UCSD-AML1 (cell line): ENCODE measurements around the gene CIAPIN1.
"Not testable (repeated sequence)": the region's sequence is repeated elsewhere in the genome, so short reads cannot be mapped to it uniquely, and the experiment has no call there.

Source experiments
- DNase-seq: peaks from one replicate; lab custom pipeline; 2025; ENCODE audit not compliant: unreplicated experiment; lab: John Stamatoyannopoulos, UW

The CIAPIN1 gene

GRCh38 chr16:57407521-57408353, 39.4 kb downstream of the CIAPIN1 start:
- no peak for DNase-seq

GRCh38 chr16:57406881-57407280, 40.3 kb downstream of the CIAPIN1 start:
- no peak for DNase-seq

- DNase-seq = no peak
Measured at GRCh38 chr16:57405097-57405496, 42.1 kb downstream of the CIAPIN1 start.

GRCh38 chr16:57403965-57404817, 43.0 kb downstream of the CIAPIN1 start, which contains the start of gene CCL17:
CCL17 (plus strand) TSS chr16:57404767; CDS start chr16:57413933, 9,166 bp downstream.
- no peak for DNase-seq

- DNase-seq = no peak
Measured at GRCh38 chr16:57401943-57402640, 45.1 kb downstream of the CIAPIN1 start.

GRCh38 chr16:57397493-57397892, 49.7 kb downstream of the CIAPIN1 start:
- not testable (repeated sequence) for DNase-seq

GRCh38 chr16:57396786-57397185, 50.4 kb downstream of the CIAPIN1 start:
- no peak for DNase-seq

- DNase-seq = no peak
Measured at GRCh38 chr16:57395026-57395425, 52.2 kb downstream of the CIAPIN1 start.

- no peak for DNase-seq
Measured at GRCh38 chr16:57394444-57394843, 52.7 kb downstream of the CIAPIN1 start.

- DNase-seq = no peak
Measured at GRCh38 chr16:57392694-57393093, 54.5 kb downstream of the CIAPIN1 start.

GRCh38 chr16:57391708-57392107, 55.5 kb downstream of the CIAPIN1 start:
- no peak for DNase-seq

GRCh38 chr16:57391300-57391699, 55.9 kb downstream of the CIAPIN1 start:
- DNase-seq = no peak

GRCh38 chr16:57390636-57391295, 56.4 kb downstream of the CIAPIN1 start:
- DNase-seq = no peak

- DNase-seq = no peak
Measured at GRCh38 chr16:57389087-57389468, 58.1 kb downstream of the CIAPIN1 start.

GRCh38 chr16:57388359-57389086, 58.7 kb downstream of the CIAPIN1 start:
- DNase-seq = no peak

- no peak for DNase-seq
Measured at GRCh38 chr16:57387598-57388354, 59.4 kb downstream of the CIAPIN1 start.

GRCh38 chr16:57386381-57386951, 60.7 kb downstream of the CIAPIN1 start:
- no peak for DNase-seq

GRCh38 chr16:57385083-57385482, 62.1 kb downstream of the CIAPIN1 start:
- no peak for DNase-seq
